CD4-positive, alpha-beta memory T cell (primary cell): ENCODE measurements around the gene LGALS9B. TPM values are rescaled to one million over a fixed set of nuclear protein-coding genes. Genes with fewer than 3 reads are reported as not detected.
"Not testable (repeated sequence)": the region's sequence is repeated elsewhere in the genome, so short reads cannot be mapped to it uniquely, and the experiment has no call there.

Source experiments
- CTCF ChIA-PET: fragments of 350-600 bp; sonication (Branson Sonifier 250); formaldehyde crosslinking; loops from one replicate; lab custom pipeline; 2021; ENCODE audit warnings: inconsistent platforms; ENCODE audit not compliant: partially characterized antibody; lab: Charles Lee
- POLR2A ChIA-PET: fragments of 350-600 bp; sonication (Branson Sonifier 250); formaldehyde crosslinking; loops from one replicate; lab custom pipeline; 2021; ENCODE audit not compliant: partially characterized antibody; lab: Charles Lee
- DNase-seq, 5 donors: peaks; one replicate each; pipeline versions ENCODE4 v3.0.0 to v3.0.0-alpha.2; 2020 to 2022; ENCODE audit warnings: mixed read lengths in 1 of 5
- H3K27ac ChIP-seq: one replicate; pipeline ENCODE4 v1.7.0; 2013; ENCODE audit warnings: low read depth, low read length
- H3K27me3 ChIP-seq: 2 replicates; pipeline ENCODE4 v1.7.0; 2013; ENCODE audit warnings: mild to moderate bottlenecking, low read length, moderate library complexity; ENCODE audit not compliant: insufficient read depth
- H3K36me3 ChIP-seq: 2 replicates; pipeline ENCODE4 v1.7.0; 2013; ENCODE audit warnings: mild to moderate bottlenecking, low read length, moderate library complexity; ENCODE audit not compliant: insufficient read depth
- H3K4me1 ChIP-seq: 2 replicates; pipeline ENCODE4 v1.7.0; 2013; ENCODE audit warnings: mild to moderate bottlenecking, low read length, moderate library complexity; ENCODE audit not compliant: insufficient read depth
- H3K4me3 ChIP-seq, 2 donors: one replicate each; pipeline ENCODE4 v1.7.0; 2013; ENCODE audit warnings: low read length in 2 of 2, mild to moderate bottlenecking in 1 of 2
- H3K9me3 ChIP-seq, 2 donors: one replicate each; pipeline ENCODE4 v1.7.0; 2013; ENCODE audit warnings: low read length in 2 of 2, control low read depth in 1 of 2; ENCODE audit not compliant: control insufficient read depth in 1 of 2
- H3K27ac Mint-ChIP-seq, 7 donors: one replicate each; pipeline ENCODE4 v1.8.0; 2020 to 2021; ENCODE audit warnings: mixed read lengths in 7 of 7, mild to moderate bottlenecking in 6 of 7, inconsistent platforms in 3 of 7, moderate library complexity in 3 of 7
- H3K27me3 Mint-ChIP-seq, 2 donors: one replicate each; pipeline ENCODE4 v1.8.0; 2020 to 2021; ENCODE audit warnings: mixed read lengths in 2 of 2
- H3K36me3 Mint-ChIP-seq, 2 donors: one replicate each; pipeline ENCODE4 v1.8.0; 2020 to 2021; ENCODE audit warnings: mixed read lengths in 2 of 2, inconsistent platforms in 1 of 2, mild to moderate bottlenecking in 1 of 2
- H3K4me1 Mint-ChIP-seq, 4 donors: one replicate each; pipeline ENCODE4 v1.8.0; 2020 to 2021; ENCODE audit warnings: mixed read lengths in 4 of 4, mild to moderate bottlenecking in 1 of 4
- H3K4me3 Mint-ChIP-seq, 8 donors: one replicate each; pipeline ENCODE4 v1.8.0; 2020 to 2021; ENCODE audit warnings: mixed read lengths in 8 of 8, mild to moderate bottlenecking in 7 of 8, moderate library complexity in 6 of 8, inconsistent platforms in 3 of 8
- H3K9me3 Mint-ChIP-seq, 8 donors: one replicate each; pipeline ENCODE4 v1.8.0; 2020 to 2021; ENCODE audit warnings: mixed read lengths in 8 of 8, mild to moderate bottlenecking in 5 of 8, inconsistent platforms in 3 of 8, moderate library complexity in 1 of 8
- intact Hi-C: fragments of 100-400 bp; cut with micrococcal nuclease; formaldehyde crosslinking; loops from one replicate; pipeline ENCODE4 v1.15.1; 2023
- polyA plus RNA-seq, 2 donors: library from polyadenylated mRNA; unstranded; fragments of 300-500 nt; fragmentation: Illumina TruSeq; gene quantifications; one replicate each; pipeline ENCODE4 v1.2.3, GENCODE V29; 2021
- total RNA-seq, 2 experiments: library from RNA; stranded (reverse); gene quantifications; one replicate each; pipeline ENCODE4 v1.2.3, GENCODE V29; 2021

Gene LGALS9B
- total and polyA plus RNA-seq, 4 experiments from 2014 or later = not detected

GRCh38 chr17:20433382-20433781, 34.0 kb downstream of the LGALS9B start:
- H3K27me3 ChIP-seq, CTCF ChIA-PET, H3K27me3 Mint-ChIP-seq, H3K4me1 Mint-ChIP-seq, POLR2A ChIA-PET, H3K27ac ChIP-seq, H3K4me3 Mint-ChIP-seq, H3K4me1 ChIP-seq, H3K4me3 ChIP-seq, intact Hi-C loops, DNase-seq, H3K36me3 ChIP-seq, H3K27ac Mint-ChIP-seq, H3K9me3 ChIP-seq, H3K36me3 Mint-ChIP-seq, H3K9me3 Mint-ChIP-seq: not testable (repeated sequence)

GRCh38 chr17:20427264-20427663, 40.1 kb downstream of the LGALS9B start:
- H3K9me3 Mint-ChIP-seq, H3K36me3 Mint-ChIP-seq, POLR2A ChIA-PET, H3K9me3 ChIP-seq, H3K4me3 Mint-ChIP-seq, H3K27ac ChIP-seq, H3K27me3 ChIP-seq, H3K4me1 ChIP-seq, H3K27me3 Mint-ChIP-seq, CTCF ChIA-PET, H3K4me3 ChIP-seq, intact Hi-C loops, H3K36me3 ChIP-seq, H3K27ac Mint-ChIP-seq, DNase-seq, H3K4me1 Mint-ChIP-seq: not testable (repeated sequence)

- H3K27me3 ChIP-seq, H3K4me1 Mint-ChIP-seq, H3K9me3 ChIP-seq, POLR2A ChIA-PET, H3K27ac Mint-ChIP-seq, H3K27ac ChIP-seq, H3K4me3 ChIP-seq, CTCF ChIA-PET, H3K36me3 ChIP-seq, H3K9me3 Mint-ChIP-seq, H3K4me1 ChIP-seq, intact Hi-C loops, H3K27me3 Mint-ChIP-seq, H3K36me3 Mint-ChIP-seq, H3K4me3 Mint-ChIP-seq, DNase-seq: not testable (repeated sequence)
These were observed 44.5 kb downstream of the LGALS9B start for GRCh38 chr17:20422826-20423225.

GRCh38 chr17:20418838-20419237, 48.5 kb downstream of the LGALS9B start:
- H3K27me3 ChIP-seq, H3K36me3 Mint-ChIP-seq, H3K4me3 Mint-ChIP-seq, POLR2A ChIA-PET, CTCF ChIA-PET, H3K36me3 ChIP-seq, H3K9me3 ChIP-seq, H3K9me3 Mint-ChIP-seq, H3K4me1 ChIP-seq, H3K4me3 ChIP-seq, H3K27me3 Mint-ChIP-seq, intact Hi-C loops, DNase-seq, H3K27ac Mint-ChIP-seq, H3K27ac ChIP-seq, H3K4me1 Mint-ChIP-seq: not testable (repeated sequence)

GRCh38 chr17:20417492-20418080, 49.8 kb downstream of the LGALS9B start:
- H3K27ac ChIP-seq, H3K9me3 Mint-ChIP-seq, CTCF ChIA-PET, H3K36me3 ChIP-seq, H3K4me1 ChIP-seq, H3K4me3 ChIP-seq, H3K27me3 ChIP-seq, H3K36me3 Mint-ChIP-seq, H3K27ac Mint-ChIP-seq, H3K9me3 ChIP-seq, DNase-seq, POLR2A ChIA-PET, intact Hi-C loops, H3K27me3 Mint-ChIP-seq, H3K4me1 Mint-ChIP-seq, H3K4me3 Mint-ChIP-seq: not testable (repeated sequence)

GRCh38 chr17:20416381-20416911, 50.9 kb downstream of the LGALS9B start:
- not testable (repeated sequence) for H3K4me3 Mint-ChIP-seq, H3K27me3 ChIP-seq

GRCh38 chr17:20415479-20415878, 51.9 kb downstream of the LGALS9B start:
- H3K4me1 Mint-ChIP-seq, H3K4me1 ChIP-seq, intact Hi-C loops, H3K27ac ChIP-seq, POLR2A ChIA-PET, H3K27ac Mint-ChIP-seq, H3K4me3 Mint-ChIP-seq, CTCF ChIA-PET, H3K4me3 ChIP-seq, DNase-seq, H3K27me3 Mint-ChIP-seq, H3K36me3 Mint-ChIP-seq, H3K36me3 ChIP-seq, H3K27me3 ChIP-seq, H3K9me3 ChIP-seq, H3K9me3 Mint-ChIP-seq: not testable (repeated sequence)

More at GRCh38 chr17:20416381-20416911, 50.9 kb downstream of the LGALS9B start:
- H3K4me1 ChIP-seq, H3K27ac Mint-ChIP-seq, H3K9me3 ChIP-seq, CTCF ChIA-PET, H3K36me3 Mint-ChIP-seq, DNase-seq, H3K9me3 Mint-ChIP-seq, H3K36me3 ChIP-seq, H3K4me1 Mint-ChIP-seq, H3K27me3 Mint-ChIP-seq, intact Hi-C loops, H3K27ac ChIP-seq, H3K4me3 ChIP-seq, POLR2A ChIA-PET: not testable (repeated sequence)
